Tongue (tissue), 2 donors: Measurements from ENCODE around the gene CD82. TPM values are rescaled to one million over a fixed set of nuclear protein-coding genes. Genes with fewer than 3 reads are reported as not detected.

Source experiments
- DNase-seq: peaks from one replicate; pipeline ENCODE4 v3.0.0-alpha.2; 2015
- total RNA-seq: library from RNA; depleted of rRNA; stranded (reverse); fragments of >200 nt; gene quantifications from one replicate; pipeline ENCODE4 v1.2.3, GENCODE V29; 2014

CD82 gene
- total RNA-seq, 1 donor from 2014 or later = 90.9 TPM

GRCh38 chr11:44575962-44576361 is 10.5 kb downstream of the CD82 start:
- no peak for DNase-seq

DNA sequence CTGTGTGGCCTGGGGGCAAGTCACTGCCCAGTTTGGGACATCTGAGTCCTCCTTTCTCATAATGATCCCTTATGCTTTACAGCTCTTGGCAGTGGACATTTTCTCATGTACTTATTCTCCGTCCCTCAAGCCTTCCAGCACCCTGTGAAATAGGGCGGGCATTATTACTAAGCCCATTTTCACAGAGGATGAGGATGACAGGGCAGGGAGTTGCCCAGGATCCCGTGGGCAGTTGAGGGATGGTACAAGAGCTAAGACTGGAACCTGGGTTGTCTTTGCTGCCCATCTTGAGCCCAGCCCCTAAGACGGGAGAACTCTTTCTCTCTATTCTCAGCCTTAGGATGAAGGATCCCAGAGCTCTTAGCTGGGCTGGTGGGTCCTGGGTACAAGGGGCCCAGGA is 11.2 kb downstream of the CD82 start:
- no peak for DNase-seq

DNA sequence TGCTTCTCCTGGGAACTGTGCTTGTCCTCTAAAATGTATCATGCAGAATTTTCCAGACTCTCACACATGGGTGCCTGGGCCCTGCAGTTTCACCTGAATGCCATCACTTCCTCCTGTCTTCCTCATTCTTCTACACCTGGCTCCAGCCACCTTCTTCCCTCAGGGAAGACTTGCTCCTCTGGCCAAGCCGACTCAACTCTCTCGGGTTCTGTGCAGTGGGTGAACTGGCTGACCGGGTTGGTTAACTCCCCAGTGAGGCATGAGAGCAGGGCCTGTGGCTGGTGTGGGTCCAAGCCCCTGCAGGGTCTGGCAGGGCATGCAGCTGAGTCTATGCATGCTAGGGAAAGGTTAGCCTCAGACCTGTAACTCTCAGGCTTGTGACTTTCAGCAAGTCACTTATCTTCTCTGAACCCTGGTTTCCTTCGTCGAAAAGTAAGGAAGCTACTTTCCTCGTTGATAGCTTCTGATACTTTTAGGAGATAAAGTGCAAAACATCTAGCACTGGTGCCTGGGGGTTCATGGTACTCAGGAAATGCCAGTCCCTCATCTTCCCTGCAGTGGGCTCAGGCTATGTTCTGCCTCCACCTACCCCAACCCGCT is 11.9 kb downstream of the CD82 start:
- DNase-seq = no peak

DNA sequence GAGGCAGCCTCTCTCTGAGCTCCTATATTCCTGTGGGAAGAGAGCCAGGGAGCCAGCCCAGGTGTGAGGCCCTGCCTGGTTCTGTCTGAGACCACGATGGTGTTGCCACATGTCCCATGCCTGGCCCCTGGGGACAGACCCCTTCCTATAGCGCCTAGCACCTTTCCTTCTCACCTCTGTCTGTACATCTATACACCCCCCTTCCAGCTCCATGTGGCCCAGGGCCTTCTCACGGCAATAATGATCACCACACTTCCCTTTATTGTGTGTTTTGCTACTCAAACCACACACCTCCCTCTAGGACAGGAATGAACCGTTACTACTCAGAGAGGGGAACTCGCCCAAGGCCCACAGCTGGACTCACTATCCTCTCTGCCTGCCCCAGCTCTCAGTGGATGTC is 12.8 kb downstream of the CD82 start:
- DNase-seq = no peak

DNA sequence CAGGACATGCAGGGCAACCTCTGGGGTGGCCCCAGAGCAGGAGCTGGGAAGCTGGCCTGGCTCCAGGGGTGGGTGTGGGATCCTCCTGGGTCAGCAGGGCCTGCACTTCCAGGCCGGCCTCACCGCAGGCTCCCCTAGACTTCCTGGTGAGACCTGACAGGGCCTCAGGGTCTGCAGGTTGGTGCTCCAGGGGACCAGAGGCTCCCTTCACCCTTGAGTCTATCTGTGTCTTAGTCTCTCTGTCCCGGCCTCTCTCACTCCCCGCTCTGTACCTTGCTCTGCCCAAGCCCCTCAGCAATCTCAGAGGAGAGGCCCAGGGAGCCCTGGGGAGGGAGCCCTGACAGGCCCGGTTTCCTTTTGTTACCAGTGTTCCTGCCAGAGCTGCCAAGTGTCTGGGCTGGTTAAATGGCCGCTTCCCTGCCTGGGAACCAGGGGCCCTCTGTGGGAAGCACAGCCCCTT is 13.9 kb downstream of the CD82 start:
- DNase-seq = no peak

DNA sequence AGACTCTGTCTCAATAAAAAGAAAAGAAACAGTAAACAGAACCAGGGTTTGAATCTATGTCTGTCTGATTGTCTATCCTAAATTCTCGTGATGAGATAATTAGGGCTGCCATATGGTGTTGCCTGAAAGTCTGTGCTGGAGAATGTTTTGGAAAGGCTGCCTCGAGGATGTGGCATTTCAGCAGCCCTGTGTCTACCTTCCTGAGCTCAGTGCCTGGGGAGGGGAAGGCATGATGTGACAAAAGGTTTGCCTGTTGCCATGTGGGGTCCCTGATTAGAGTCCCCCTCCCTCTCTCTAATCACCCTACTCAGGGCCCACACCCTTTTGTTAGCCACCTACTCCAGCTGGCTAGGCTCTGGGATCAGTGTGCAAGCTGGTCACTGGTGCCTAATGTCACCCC is 15.2 kb downstream of the CD82 start:
- no peak for DNase-seq

- DNase-seq = no peak
These were observed 15.8 kb downstream of the CD82 start for GRCh38 chr11:44581246-44581645.

GRCh38 chr11:44582641-44583352 is 17.3 kb downstream of the CD82 start:
- no peak for DNase-seq

GRCh38 chr11:44583353-44583669 is 17.8 kb downstream of the CD82 start:
- DNase-seq = no peak

DNA sequence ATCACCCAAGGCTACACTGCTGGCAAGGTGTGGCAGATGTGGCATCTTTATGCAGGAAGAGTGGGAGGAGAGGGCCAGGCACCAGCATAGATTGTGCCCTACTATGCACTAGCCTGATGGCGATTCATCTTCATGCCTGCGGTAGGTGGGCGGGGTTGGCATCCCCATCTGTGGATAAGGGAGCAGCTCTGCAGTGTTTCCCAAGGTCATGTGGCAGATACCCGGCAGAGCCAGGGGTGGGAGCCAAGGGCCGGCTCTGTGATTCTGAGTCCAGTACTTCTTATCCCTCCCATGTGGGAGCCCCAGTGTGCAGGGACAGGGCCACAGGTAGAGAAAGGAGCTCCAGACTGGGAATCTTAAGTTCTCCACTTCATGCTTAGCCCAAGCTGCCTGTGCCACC is 20.0 kb downstream of the CD82 start:
- no peak for DNase-seq

DNA sequence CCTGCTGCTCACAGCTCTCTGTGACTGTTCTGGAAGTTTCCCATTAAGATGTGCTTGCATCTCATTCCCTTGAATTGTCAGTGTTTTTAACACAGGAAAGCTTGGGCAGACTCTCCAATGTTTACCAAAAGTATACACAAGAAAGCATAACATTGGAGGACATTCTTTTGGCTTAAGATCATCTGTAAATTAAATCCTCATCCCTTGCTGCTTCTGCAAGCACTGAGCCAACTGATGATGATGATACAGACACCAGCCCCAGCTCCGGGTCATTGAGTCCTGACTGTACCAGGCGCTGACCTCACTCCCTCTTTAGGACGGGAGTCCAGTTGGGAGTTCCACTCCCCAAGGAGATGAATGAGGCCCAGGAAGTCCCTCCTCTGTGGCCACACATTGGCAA is 23.8 kb downstream of the CD82 start:
- DNase-seq = peak; percentile 59

DNA sequence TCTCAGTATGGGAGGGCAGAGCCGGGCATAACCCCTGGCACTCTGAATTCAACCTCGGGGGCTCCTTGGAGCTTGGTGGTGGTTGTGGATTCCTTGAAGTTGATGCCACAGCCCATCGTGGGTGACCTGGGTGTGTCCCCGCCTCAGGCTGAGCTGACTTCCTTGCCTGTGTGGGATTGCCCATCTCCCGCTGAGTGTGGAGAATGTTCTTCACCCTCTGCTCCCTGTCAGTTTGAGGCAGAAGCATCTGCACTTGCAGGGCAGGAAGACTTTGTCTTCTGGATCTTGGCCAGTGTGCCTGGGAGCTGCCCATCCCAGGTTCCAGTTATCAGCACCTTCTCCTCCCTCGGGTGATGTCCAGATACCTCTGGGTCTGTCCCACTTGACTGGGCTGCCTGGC is 25.3 kb downstream of the CD82 start:
- no peak for DNase-seq

DNA sequence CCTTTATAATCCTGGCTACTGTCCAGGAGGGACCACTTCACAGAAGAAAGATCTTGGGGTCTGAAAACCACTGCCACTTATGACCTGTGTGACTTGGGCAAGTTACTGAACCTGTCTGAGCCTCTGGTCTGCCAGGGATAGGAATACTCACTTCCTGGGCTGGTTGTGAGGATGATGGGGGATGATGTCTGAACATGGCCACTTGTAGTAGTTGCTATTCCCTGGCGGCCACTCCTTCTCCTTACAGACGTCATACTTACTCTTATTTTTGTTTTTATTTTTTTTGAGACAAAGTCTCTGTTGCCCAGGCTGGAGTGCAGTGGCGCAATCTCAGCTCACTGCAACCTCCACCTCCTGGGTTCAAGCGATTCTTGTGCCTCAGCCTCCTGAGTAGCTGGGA is 26.1 kb downstream of the CD82 start:
- no peak for DNase-seq

DNA sequence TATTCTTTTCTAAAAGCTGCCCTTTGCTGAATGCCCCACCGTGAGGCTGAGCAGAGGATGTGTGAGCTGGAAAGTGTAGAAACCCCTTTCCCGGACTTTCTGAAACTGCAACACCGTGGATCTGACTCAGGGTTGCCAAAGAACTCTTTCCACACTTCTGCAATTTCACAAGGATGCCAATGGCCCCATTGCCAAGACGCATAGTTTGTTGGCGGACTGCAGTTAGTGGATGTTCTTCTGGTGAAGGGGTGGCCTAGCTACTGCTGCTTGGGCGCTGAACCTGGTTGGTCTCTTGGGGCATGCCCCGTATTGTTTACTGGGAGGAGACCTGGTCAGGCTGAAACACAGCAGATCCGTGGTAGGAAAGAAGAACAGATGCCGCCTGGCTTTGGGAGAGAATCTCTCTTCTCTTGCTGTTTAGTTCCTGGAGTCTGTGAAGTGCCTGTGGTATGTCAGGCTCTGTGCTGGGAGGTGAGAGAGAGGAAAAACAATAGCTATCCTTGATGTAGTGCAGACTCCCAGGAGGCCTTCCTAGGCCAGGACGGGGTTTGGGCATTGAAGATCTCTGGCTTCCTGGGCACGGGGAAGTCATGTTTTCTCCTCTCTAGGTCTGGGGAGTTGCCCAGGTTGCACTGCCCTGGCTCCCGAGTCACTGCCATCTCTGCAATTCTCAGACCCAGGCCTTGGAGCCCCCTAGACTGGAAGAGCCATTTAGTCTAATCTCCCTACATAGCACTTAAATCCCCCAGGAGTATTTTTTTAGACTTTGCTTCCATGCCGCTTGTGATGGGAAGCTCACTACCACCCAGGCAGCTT is 26.9 kb downstream of the CD82 start:
- DNase-seq = peak; percentile 64

DNA sequence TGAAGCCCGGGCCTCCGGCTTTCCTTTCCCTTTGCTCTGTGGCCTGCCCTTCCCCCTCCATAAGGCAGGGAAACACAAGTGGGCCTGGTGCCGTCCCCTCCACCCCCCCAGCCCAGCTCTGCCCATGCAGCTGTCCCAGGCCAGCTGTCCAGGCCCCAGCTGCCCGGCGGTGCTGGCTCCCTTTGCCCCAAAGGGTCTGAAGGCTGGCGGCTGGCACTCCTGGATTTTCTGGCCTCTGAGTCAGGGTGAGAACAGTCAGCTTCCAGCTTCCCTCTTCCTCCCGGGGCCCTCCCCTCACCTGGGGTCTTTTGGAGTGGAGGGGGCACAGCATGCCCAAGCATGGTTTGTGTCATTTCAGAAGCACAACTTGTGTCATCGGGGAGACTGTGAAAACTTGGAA is 27.8 kb downstream of the CD82 start:
- peak; percentile 95 for DNase-seq

DNA sequence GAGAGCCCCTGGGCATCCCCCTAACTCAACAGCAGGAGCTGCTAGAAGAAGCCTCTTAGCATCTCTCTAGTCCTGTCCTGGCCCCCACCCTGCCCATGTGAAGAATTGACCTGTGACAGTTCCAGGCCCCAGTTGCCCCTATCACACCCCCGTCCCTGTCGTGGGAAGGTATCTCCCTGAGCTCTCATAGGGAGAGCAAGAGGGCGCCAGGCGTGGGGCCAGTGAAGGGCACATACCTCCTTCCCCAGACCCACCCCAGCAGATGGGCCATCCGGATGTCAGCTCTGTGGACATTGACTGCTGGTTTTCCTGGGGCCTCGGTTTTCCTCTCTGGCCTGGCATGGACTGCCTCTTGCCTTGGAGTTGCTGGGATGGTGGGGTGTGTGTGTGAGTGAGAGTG is 29.5 kb downstream of the CD82 start:
- no peak for DNase-seq

- DNase-seq = peak; percentile 90
These were observed 30.5 kb downstream of the CD82 start for GRCh38 chr11:44595964-44596381.

DNA sequence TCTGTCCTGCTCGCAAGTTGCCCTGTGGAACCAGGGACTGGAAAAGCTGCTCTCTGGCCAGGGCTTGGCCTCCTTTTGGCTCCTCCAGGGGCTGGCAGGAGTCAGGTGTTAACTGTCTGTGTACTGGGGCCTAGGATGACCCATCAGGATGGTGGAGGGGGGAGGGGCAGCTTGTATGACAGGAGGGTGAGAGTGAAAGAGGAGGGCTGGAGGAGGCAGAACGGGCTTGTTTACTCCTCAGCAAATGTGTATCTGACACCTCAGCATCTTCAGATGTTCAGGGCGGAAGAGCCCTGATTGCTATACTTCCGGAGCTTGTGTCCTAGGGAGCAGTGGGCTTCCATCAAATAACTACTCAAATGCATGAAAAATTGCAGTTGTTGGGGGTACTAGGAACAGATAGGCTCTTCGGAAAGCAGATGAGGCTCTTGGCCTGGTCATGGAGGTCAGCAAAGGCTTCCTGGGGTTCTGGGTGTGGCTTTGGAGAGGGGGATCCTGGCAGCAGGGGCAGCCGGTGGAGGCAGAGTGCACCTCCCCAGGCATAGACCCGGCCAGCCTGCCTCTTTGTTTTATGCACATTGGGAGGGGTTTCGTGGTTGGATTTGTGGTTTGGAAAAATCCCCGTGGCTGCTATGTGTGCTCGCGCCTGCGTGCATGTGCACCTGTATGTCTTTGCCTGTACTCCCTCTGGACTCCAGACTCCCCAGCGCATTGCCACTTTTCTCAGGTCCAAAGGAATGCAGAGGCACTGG is 31.2 kb downstream of the CD82 start:
- no peak for DNase-seq

GRCh38 chr11:44597358-44598012 is 32.0 kb downstream of the CD82 start:
- peak; percentile 74 for DNase-seq

- no peak for DNase-seq
These were observed 33.4 kb downstream of the CD82 start for GRCh38 chr11:44598831-44599230.

DNA sequence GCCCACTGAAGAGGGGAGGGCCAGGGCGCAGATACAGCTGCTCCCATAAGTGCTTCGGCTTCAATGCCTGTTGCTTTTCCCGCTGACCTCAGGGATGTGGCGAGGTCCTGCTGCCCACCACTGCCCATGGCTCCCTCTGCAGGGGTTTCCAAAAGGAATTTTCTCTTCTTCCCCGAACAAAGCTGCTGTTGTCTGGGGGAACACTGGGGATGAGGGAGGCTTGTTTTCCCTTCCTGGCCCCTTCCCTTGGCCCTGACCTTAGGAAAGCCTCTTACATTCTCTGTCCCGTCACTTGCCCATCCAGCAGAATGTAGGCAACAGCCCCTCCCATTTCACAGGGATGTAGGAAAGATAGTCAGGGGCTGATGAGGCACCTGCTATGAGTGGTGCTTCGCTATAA is 34.8 kb downstream of the CD82 start:
- DNase-seq = no peak

DNA sequence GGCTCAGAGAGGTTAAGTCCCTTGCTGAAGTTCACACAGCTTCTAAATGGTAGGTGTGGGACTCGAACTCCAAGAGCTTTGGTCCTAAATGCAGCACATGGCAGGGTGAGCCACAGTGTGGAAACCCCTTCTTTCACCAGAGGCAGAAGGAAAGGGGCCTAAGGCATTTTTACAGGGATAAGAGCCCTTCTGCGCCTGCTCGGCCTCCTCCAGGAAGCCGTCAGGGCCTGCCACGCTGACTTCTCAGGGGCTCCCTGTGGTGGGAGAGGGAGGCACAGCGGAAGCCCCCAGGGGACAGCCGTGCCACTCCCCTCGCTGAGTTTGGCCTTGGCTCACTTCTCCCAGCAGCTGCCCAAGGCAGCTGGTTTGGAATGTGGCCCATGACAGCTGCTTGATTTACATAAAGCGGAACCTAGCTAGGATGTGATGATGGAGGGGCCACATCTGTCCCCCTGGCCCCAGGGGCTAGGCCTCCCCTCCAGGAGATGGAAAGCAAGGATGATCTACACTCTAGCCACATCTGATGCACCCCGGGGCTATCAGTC is 35.4 kb downstream of the CD82 start:
- DNase-seq = peak; percentile 97
